ENCODE results near the gene SUSD4.

The SUSD4 gene

DNA sequence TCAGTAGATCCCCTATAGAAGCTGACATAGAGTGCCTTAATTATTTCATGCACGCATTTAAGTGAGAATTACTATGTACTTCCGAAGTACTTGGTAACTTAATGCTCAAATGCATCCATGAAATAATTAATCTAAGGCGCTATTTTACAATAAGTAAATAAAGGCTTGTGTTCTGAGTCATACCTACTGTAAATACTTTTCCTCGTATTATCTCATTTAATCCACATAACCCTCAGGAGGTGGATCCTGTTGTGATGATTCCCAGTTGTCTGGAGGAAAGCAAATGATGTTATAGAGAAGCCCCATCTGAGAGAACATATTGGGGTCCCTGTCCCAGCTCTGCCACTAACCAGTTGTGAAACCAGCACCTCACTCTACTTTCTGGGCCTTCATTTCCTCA is 16.4 kb downstream of the SUSD4 start:
- H3K4me2 ChIP-seq (ENCODE audit: low read depth, low read length, poor library complexity, severe bottlenecking): no peak overlapping the region
- H3K27me3 ChIP-seq (ENCODE audit: insufficient read depth, low read length, poor library complexity, severe bottlenecking): no peaks in the 10 kb centered on the region

DNA sequence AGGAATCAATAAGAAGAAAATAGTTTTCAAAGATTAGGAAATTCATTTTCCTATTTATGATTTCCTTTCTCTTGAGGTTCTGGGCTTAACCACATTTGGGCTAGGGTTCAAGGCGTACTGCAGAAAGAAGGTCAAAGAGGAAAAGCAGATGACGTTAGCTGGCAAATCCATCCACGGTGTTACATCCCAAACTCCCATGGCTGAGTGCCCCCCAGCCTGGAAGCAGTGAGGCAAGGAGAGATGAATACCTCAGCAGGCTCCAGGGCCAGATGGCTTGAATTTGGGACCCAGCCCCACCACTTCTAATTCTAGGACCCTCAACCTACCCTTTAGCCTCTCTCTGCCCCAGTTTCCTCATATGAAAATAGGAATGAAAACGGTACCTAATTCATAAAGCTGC is 17.7 kb downstream of the SUSD4 start:
- H3K4me1 ChIP-seq (ENCODE audit: insufficient read depth, low read length, poor library complexity, severe bottlenecking): peaks cover 3% of the 10 kb centered on the region
- no peaks in the 10 kb centered on the region for H3K36me3 ChIP-seq (ENCODE audit: insufficient read depth, low read length)
- H3K9ac ChIP-seq (ENCODE audit: low read depth, low read length, poor library complexity, severe bottlenecking): no peak overlapping the region
- H3K4me2 ChIP-seq (ENCODE audit: low read depth, low read length, poor library complexity, severe bottlenecking): no peak overlapping the region
- no peaks in the 10 kb centered on the region for H3K9me2 ChIP-seq (replicated peaks; ENCODE audit: low read depth, low read length)
- TF ChIP-seq EZH2phosphoT487 (IDR thresholded peaks at IDR 0.05; ENCODE audit: borderline replicate concordance): no peak
- TF ChIP-seq, protein P1, sequence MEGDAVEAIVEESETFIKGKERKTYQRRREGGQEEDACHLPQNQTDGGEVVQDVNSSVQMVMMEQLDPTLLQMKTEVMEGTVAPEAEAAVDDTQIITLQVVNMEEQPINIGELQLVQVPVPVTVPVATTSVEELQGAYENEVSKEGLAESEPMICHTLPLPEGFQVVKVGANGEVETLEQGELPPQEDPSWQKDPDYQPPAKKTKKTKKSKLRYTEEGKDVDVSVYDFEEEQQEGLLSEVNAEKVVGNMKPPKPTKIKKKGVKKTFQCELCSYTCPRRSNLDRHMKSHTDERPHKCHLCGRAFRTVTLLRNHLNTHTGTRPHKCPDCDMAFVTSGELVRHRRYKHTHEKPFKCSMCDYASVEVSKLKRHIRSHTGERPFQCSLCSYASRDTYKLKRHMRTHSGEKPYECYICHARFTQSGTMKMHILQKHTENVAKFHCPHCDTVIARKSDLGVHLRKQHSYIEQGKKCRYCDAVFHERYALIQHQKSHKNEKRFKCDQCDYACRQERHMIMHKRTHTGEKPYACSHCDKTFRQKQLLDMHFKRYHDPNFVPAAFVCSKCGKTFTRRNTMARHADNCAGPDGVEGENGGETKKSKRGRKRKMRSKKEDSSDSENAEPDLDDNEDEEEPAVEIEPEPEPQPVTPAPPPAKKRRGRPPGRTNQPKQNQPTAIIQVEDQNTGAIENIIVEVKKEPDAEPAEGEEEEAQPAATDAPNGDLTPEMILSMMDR (conservative IDR thresholded peaks at IDR 0.05; ENCODE audit: low read length): no peak
- no peaks in the 10 kb centered on the region for H4K20me1 ChIP-seq (ENCODE audit: insufficient read depth, low read length, poor library complexity, severe bottlenecking)
- no peak overlapping the region for H2AFZ ChIP-seq (ENCODE audit: low read length)
- no peaks in the 10 kb centered on the region for H3F3A ChIP-seq (ENCODE audit: low read depth)
- no peak overlapping the region for H3K4me3 ChIP-seq (ENCODE audit: low read length, poor library complexity, severe bottlenecking)
- H3K79me2 ChIP-seq (ENCODE audit: insufficient read depth, low read length): no peaks in the 10 kb centered on the region
- no peaks in the 10 kb centered on the region for H3K27me3 ChIP-seq (ENCODE audit: insufficient read depth, low read length, poor library complexity, severe bottlenecking)
- no peaks in the 10 kb centered on the region for H3K9me3 ChIP-seq (ENCODE audit: insufficient read depth, low read depth, low read length)

More for the DNA sequence above, 16.4 kb downstream of the SUSD4 start:
- no peaks in the 10 kb centered on the region for H3F3A ChIP-seq (ENCODE audit: low read depth)
- H3K9me3 ChIP-seq (ENCODE audit: insufficient read depth, low read depth, low read length): no peaks in the 10 kb centered on the region
- no peaks in the 10 kb centered on the region for H3K4me1 ChIP-seq (ENCODE audit: insufficient read depth, low read length, poor library complexity, severe bottlenecking)
- H3K36me3 ChIP-seq (ENCODE audit: insufficient read depth, low read length): no peaks in the 10 kb centered on the region
- H3K9ac ChIP-seq (ENCODE audit: low read depth, low read length, poor library complexity, severe bottlenecking): no peak overlapping the region
- H3K9me2 ChIP-seq (replicated peaks; ENCODE audit: low read depth, low read length): no peaks in the 10 kb centered on the region
- TF ChIP-seq, protein P1 (conservative IDR thresholded peaks at IDR 0.05; ENCODE audit: low read length): no peak
- no peak for TF ChIP-seq EZH2phosphoT487 (IDR thresholded peaks at IDR 0.05; ENCODE audit: borderline replicate concordance)
- H3K79me2 ChIP-seq (ENCODE audit: insufficient read depth, low read length): no peaks in the 10 kb centered on the region
- H3K4me3 ChIP-seq (ENCODE audit: low read length, poor library complexity, severe bottlenecking): no peak overlapping the region
- no peaks in the 10 kb centered on the region for H4K20me1 ChIP-seq (ENCODE audit: insufficient read depth, low read length, poor library complexity, severe bottlenecking)
- H2AFZ ChIP-seq (ENCODE audit: low read length): no peak overlapping the region

DNA sequence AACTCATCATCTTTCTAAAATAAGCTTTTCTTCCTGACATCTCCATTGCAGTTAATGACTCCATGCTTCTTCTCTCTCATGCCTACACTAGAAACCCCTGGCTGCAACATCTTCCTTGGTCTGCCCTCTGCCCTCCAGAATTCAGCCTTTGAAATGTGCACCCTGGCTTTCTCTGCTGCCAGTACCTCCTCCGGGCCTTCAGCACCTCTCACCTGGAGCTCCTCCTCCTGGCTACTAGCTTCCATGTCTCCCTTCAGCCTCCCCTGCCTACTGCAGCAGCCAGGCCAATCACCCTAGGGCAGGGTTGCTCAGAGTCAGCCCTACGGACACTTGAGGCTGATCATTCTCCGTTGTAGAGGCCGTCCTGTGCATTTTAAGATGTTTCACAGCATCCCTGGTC is 18.3 kb downstream of the SUSD4 start:
- H3K79me2 ChIP-seq (ENCODE audit: insufficient read depth, low read length): no peaks in the 10 kb centered on the region
- no peaks in the 10 kb centered on the region for H3K9me3 ChIP-seq (ENCODE audit: insufficient read depth, low read depth, low read length)
- no peak overlapping the region for H3K9ac ChIP-seq (ENCODE audit: low read depth, low read length, poor library complexity, severe bottlenecking)
- H3F3A ChIP-seq (ENCODE audit: low read depth): no peaks in the 10 kb centered on the region
- H3K27me3 ChIP-seq (ENCODE audit: insufficient read depth, low read length, poor library complexity, severe bottlenecking): no peaks in the 10 kb centered on the region
- H3K9me2 ChIP-seq (replicated peaks; ENCODE audit: low read depth, low read length): no peaks in the 10 kb centered on the region
- peaks cover 8% of the 10 kb centered on the region for H3K4me1 ChIP-seq (ENCODE audit: insufficient read depth, low read length, poor library complexity, severe bottlenecking)
- H3K4me2 ChIP-seq (ENCODE audit: low read depth, low read length, poor library complexity, severe bottlenecking): no peak overlapping the region
- no peak overlapping the region for H3K4me3 ChIP-seq (ENCODE audit: low read length, poor library complexity, severe bottlenecking)
- H4K20me1 ChIP-seq (ENCODE audit: insufficient read depth, low read length, poor library complexity, severe bottlenecking): no peaks in the 10 kb centered on the region
- no peaks in the 10 kb centered on the region for H3K36me3 ChIP-seq (ENCODE audit: insufficient read depth, low read length)
- no peak overlapping the region for H2AFZ ChIP-seq (ENCODE audit: low read length)
- TF ChIP-seq, protein P1 (conservative IDR thresholded peaks at IDR 0.05; ENCODE audit: low read length): no peak
- no peak for TF ChIP-seq EZH2phosphoT487 (IDR thresholded peaks at IDR 0.05; ENCODE audit: borderline replicate concordance)
